ENCODE results near the gene WWOX. TPM values are rescaled to one million over a fixed set of nuclear protein-coding genes. Genes with fewer than 3 reads are reported as not detected.

The WWOX gene
- polyA plus RNA-seq, 1 donor (not counting 4 experiments of a cell fraction or from before 2014, with no cell fraction given): 5.1 TPM

DNA sequence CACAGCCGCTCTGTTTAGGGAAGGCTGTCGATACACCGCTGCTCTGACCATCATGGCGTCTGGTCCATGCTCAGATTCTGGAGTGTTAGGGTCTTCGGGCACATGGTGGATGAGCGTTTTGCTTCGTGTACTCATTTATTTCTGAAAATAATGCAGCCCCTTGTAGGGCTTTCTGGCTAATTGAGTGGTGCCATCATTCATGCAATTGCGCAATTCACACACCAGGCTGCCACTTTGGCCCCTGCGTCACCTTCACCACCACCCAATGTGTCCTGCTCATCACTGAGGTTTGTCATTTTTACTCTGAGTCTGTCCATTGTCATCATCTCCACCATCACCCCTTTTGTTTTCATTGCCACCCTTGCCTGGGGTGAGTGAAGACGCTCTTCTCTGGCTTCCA lies 557.4 kb downstream of the WWOX start:
- Histone ChIP-seq H3K4me2 (ENCODE audit: control insufficient read depth, extremely low read depth, insufficient read depth, low read depth, low read length) (no peak overlapping the region), H3K9me3 (ENCODE audit: control insufficient read depth, low read depth, low read length) (no peaks in the 10 kb centered on the region), H3K27ac (ENCODE audit: control insufficient read depth, insufficient read depth, low read length) (no peak overlapping the region), H3K4me3 (ENCODE audit: control insufficient read depth in 2 of 3, extremely low read depth in 1 of 3, insufficient read depth in 2 of 3, low read depth in 1 of 3, low read length in 3 of 3) (no peak overlapping the region), H3K9me1 (ENCODE audit: control insufficient read depth, extremely low read depth, insufficient read depth, low read length) (no peaks in the 10 kb centered on the region), H2AFZ (ENCODE audit: control insufficient read depth, low read length) (no peak overlapping the region), H3K27me3 (ENCODE audit: control insufficient read depth, extremely low read depth, insufficient read depth, low read length) (no peaks in the 10 kb centered on the region), H3K36me3 (ENCODE audit: control insufficient read depth in 2 of 2, extremely low read depth in 1 of 2, insufficient read depth in 2 of 2, low read length in 2 of 2) (no peaks in the 10 kb centered on the region), H3K9ac (ENCODE audit: control insufficient read depth, extremely low read depth, insufficient read depth, low read length) (no peak overlapping the region), H3K79me2 (ENCODE audit: control insufficient read depth, insufficient read depth, low read length) (no peaks in the 10 kb centered on the region), H4K20me1 (ENCODE audit: control insufficient read depth, extremely low read depth, insufficient read depth, low read length) (no peaks in the 10 kb centered on the region), H3K4me1 (ENCODE audit: control insufficient read depth, extremely low read depth, insufficient read depth, low read length) (no peaks in the 10 kb centered on the region)
- DNase-seq (ENCODE audit: low read depth, low spot score): no peak
- TF ChIP-seq, protein P1, sequence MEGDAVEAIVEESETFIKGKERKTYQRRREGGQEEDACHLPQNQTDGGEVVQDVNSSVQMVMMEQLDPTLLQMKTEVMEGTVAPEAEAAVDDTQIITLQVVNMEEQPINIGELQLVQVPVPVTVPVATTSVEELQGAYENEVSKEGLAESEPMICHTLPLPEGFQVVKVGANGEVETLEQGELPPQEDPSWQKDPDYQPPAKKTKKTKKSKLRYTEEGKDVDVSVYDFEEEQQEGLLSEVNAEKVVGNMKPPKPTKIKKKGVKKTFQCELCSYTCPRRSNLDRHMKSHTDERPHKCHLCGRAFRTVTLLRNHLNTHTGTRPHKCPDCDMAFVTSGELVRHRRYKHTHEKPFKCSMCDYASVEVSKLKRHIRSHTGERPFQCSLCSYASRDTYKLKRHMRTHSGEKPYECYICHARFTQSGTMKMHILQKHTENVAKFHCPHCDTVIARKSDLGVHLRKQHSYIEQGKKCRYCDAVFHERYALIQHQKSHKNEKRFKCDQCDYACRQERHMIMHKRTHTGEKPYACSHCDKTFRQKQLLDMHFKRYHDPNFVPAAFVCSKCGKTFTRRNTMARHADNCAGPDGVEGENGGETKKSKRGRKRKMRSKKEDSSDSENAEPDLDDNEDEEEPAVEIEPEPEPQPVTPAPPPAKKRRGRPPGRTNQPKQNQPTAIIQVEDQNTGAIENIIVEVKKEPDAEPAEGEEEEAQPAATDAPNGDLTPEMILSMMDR (optimal IDR thresholded peaks at IDR 0.05 in 1 of 3, IDR thresholded peaks at IDR 0.05 in 1 of 3, conservative IDR thresholded peaks at IDR 0.05 in 1 of 3; ENCODE audit: extremely low read depth in 1 of 3, insufficient read depth in 2 of 3, low read length in 3 of 3): no peak
- dilution Hi-C loops (cut with MboI; ENCODE audit: extremely low pct_ligation_motif_present, low sequenced_read_pairs): no loop called here
- FAIRE-seq: no peak

DNA sequence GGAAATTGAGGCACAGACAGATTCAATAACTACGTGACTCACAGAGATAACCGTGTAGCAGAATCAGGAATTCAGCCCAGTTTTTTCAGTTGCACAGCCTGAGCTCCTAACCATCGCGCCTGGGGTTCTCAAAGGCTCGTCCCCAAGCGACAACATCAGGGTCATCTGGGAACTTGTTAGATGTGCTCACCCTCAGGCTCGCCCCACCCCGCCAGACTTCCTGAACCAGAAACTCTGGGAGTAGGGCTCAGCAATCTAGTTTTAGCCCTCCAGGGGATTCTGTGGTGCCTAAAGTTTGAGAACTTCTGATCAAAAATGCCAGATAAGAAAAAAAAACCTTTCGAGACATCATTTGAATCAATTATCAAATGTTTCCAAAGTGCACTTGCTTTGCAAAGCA lies 559.8 kb downstream of the WWOX start:
- no peak overlapping the region for H2AFZ ChIP-seq (ENCODE audit: control insufficient read depth, low read length)
- no peak overlapping the region for H3K27ac ChIP-seq (ENCODE audit: control insufficient read depth, insufficient read depth, low read length)
- no peaks in the 10 kb centered on the region for H3K9me1 ChIP-seq (ENCODE audit: control insufficient read depth, extremely low read depth, insufficient read depth, low read length)
- H3K9ac ChIP-seq (ENCODE audit: control insufficient read depth, extremely low read depth, insufficient read depth, low read length): no peak overlapping the region
- dilution Hi-C loops (cut with MboI; ENCODE audit: extremely low pct_ligation_motif_present, low sequenced_read_pairs): no loop called here
- H3K4me1 ChIP-seq (ENCODE audit: control insufficient read depth, extremely low read depth, insufficient read depth, low read length): peaks cover 5% of the 10 kb centered on the region
- TF ChIP-seq, protein P1 (optimal IDR thresholded peaks at IDR 0.05 in 1 of 3, IDR thresholded peaks at IDR 0.05 in 1 of 3, conservative IDR thresholded peaks at IDR 0.05 in 1 of 3; ENCODE audit: extremely low read depth in 1 of 3, insufficient read depth in 2 of 3, low read length in 3 of 3): no peak
- no peak for TF ChIP-seq EZH2 (IDR thresholded peaks at IDR 0.05; ENCODE audit: low read length)
- H4K20me1 ChIP-seq (ENCODE audit: control insufficient read depth, extremely low read depth, insufficient read depth, low read length): no peaks in the 10 kb centered on the region
- no peaks in the 10 kb centered on the region for H3K27me3 ChIP-seq (ENCODE audit: control insufficient read depth, extremely low read depth, insufficient read depth, low read length)
- H3K9me3 ChIP-seq (ENCODE audit: control insufficient read depth, low read depth, low read length): no peaks in the 10 kb centered on the region
- H3K36me3 ChIP-seq (ENCODE audit: control insufficient read depth in 2 of 2, extremely low read depth in 1 of 2, insufficient read depth in 2 of 2, low read length in 2 of 2): no peaks in the 10 kb centered on the region
- FAIRE-seq (no peak), DNase-seq (ENCODE audit: low read depth, low spot score) (no peak)
- H3K4me3 ChIP-seq (ENCODE audit: control insufficient read depth in 2 of 3, extremely low read depth in 1 of 3, insufficient read depth in 2 of 3, low read depth in 1 of 3, low read length in 3 of 3): no peak overlapping the region
- no peak overlapping the region for H3K4me2 ChIP-seq (ENCODE audit: control insufficient read depth, extremely low read depth, insufficient read depth, low read depth, low read length)
- no peaks in the 10 kb centered on the region for H3K79me2 ChIP-seq (ENCODE audit: control insufficient read depth, insufficient read depth, low read length)

Measured in keratinocyte (primary cell).